CD8-positive, alpha-beta memory T cell (primary cell): ENCODE data around the gene TMEM238. TPM values are rescaled to one million over a fixed set of nuclear protein-coding genes. Genes with fewer than 3 reads are reported as not detected.

Source experiments
- CTCF ChIA-PET: fragments of 350-600 bp; sonication (Branson Sonifier 250); formaldehyde crosslinking; loops from one replicate; lab custom pipeline; 2021; ENCODE audit warnings: antibody characterized with exemption; lab: Charles Lee
- POLR2A ChIA-PET: fragments of 350-600 bp; sonication (Branson Sonifier 250); formaldehyde crosslinking; loops from one replicate; lab custom pipeline; 2021; ENCODE audit warnings: antibody characterized with exemption; lab: Charles Lee
- DNase-seq, 5 donors: peaks; one replicate each; pipeline versions ENCODE4 v3.0.0 to v3.0.0-alpha.2; 2020 to 2022; ENCODE audit warnings: mixed read lengths in 1 of 5
- H3K27ac ChIP-seq: one replicate; pipeline ENCODE4 v1.7.0; 2013; ENCODE audit warnings: low read depth, mild to moderate bottlenecking, low read length, moderate library complexity
- H3K27me3 ChIP-seq: 2 replicates; pipeline ENCODE4 v1.7.0; 2013; ENCODE audit warnings: low read length, mild to moderate bottlenecking; ENCODE audit not compliant: insufficient read depth, poor library complexity, severe bottlenecking
- H3K36me3 ChIP-seq: 2 replicates; pipeline ENCODE4 v1.7.0; 2013; ENCODE audit warnings: mild to moderate bottlenecking, low read length, moderate library complexity; ENCODE audit not compliant: insufficient read depth
- H3K4me1 ChIP-seq: 2 replicates; pipeline ENCODE4 v1.7.0; 2013; ENCODE audit warnings: mild to moderate bottlenecking, low read length, moderate library complexity; ENCODE audit not compliant: insufficient read depth
- H3K4me3 ChIP-seq: 2 replicates; pipeline ENCODE4 v1.7.0; 2013; ENCODE audit warnings: mild to moderate bottlenecking, low read length
- H3K9me3 ChIP-seq: 2 replicates; pipeline ENCODE4 v1.7.0; 2013; ENCODE audit warnings: mild to moderate bottlenecking, low read length
- H3K27ac Mint-ChIP-seq, 8 donors: one replicate each; pipeline ENCODE4 v1.8.0; 2020 to 2021; ENCODE audit warnings: mixed read lengths in 8 of 8, mild to moderate bottlenecking in 6 of 8, inconsistent platforms in 3 of 8, moderate library complexity in 3 of 8
- H3K27me3 Mint-ChIP-seq, 2 donors: one replicate each; pipeline ENCODE4 v1.8.0; 2020 to 2021; ENCODE audit warnings: mixed read lengths in 2 of 2, mild to moderate bottlenecking in 1 of 2, moderate library complexity in 1 of 2
- H3K36me3 Mint-ChIP-seq, 3 donors: one replicate each; pipeline ENCODE4 v1.8.0; 2020 to 2021; ENCODE audit warnings: mixed read lengths in 3 of 3, inconsistent platforms in 1 of 3, mild to moderate bottlenecking in 1 of 3
- H3K4me1 Mint-ChIP-seq, 3 donors: one replicate each; pipeline ENCODE4 v1.8.0; 2020 to 2021; ENCODE audit warnings: mixed read lengths in 3 of 3, inconsistent platforms in 1 of 3, mild to moderate bottlenecking in 1 of 3
- H3K4me3 Mint-ChIP-seq, 7 donors: one replicate each; pipeline ENCODE4 v1.8.0; 2020 to 2021; ENCODE audit warnings: mixed read lengths in 7 of 7, mild to moderate bottlenecking in 6 of 7, moderate library complexity in 4 of 7, inconsistent platforms in 2 of 7
- H3K9me3 Mint-ChIP-seq, 5 donors: one replicate each; pipeline ENCODE4 v1.8.0; 2020 to 2022; ENCODE audit warnings: mixed read lengths in 5 of 5, mild to moderate bottlenecking in 3 of 5, moderate library complexity in 2 of 5, inconsistent platforms in 1 of 5
- polyA plus RNA-seq: library from polyadenylated mRNA; unstranded; fragments of 300-500 nt; fragmentation: Illumina TruSeq; gene quantifications from one replicate; pipeline ENCODE4 v1.2.3, GENCODE V29; 2021
- total RNA-seq, 2 experiments: library from RNA; stranded (reverse); gene quantifications; one replicate each; pipeline ENCODE4 v1.2.3, GENCODE V29; 2021

The TMEM238 gene
- total and polyA plus RNA-seq, 3 experiments from 2014 or later, result 1.9 to 14.1 (median 13.3) TPM

GRCh38 chr19:55368106-55368505, 16.0 kb downstream of the TMEM238 start:
- Histone ChIP-seq H3K36me3 (no peaks in the 10 kb centered on the region), H3K27me3 (peaks cover 27% of the 10 kb centered on the region), H3K27ac (no peak overlapping the region), H3K4me1 (peaks cover 6% of the 10 kb centered on the region), H3K4me3 (no peak overlapping the region), H3K9me3 (no peaks in the 10 kb centered on the region)
- Mint-ChIP-seq H3K27me3 (peaks cover 23 to 48% of the 10 kb centered on the region in 2 donors), H3K36me3 (peaks cover 0 to 4% (median 0%) of the 10 kb centered on the region in 3 donors), H3K4me1 (peaks cover 4 to 7% (median 5%) of the 10 kb centered on the region in 3 donors), H3K4me3 (peak overlapping the region in 1 of 7 donors; percentile 5), H3K27ac (no peak overlapping the region), H3K9me3 (peaks cover 0 to 2% (median 0%) of the 10 kb centered on the region in 5 donors)
- POLR2A ChIA-PET, result no interaction called here
- CTCF ChIA-PET, result interaction anchor here (1.1 kb wide), 1 partner anchor 75 kb away, joined by 3 read pairs; no protein-coding TSS in a partner anchor
- no peak for DNase-seq

GRCh38 chr19:55366790-55367189, 17.3 kb downstream of the TMEM238 start:
- ChIA-PET POLR2A (interaction anchor here (0.6 kb wide), 1 partner anchor 47 kb away, joined by 7 read pairs; no protein-coding TSS in a partner anchor), CTCF (interaction anchor here (1.1 kb wide), 1 partner anchor 65 kb away, joined by 3 read pairs; no protein-coding TSS in a partner anchor)
- peaks cover 6% of the 10 kb centered on the region for H3K4me1 ChIP-seq
- Mint-ChIP-seq H3K27me3 (peaks cover 17 to 41% of the 10 kb centered on the region in 2 donors), H3K9me3 (peaks cover 0 to 2% (median 0%) of the 10 kb centered on the region in 5 donors), H3K36me3 (peaks cover 0 to 4% (median 0%) of the 10 kb centered on the region in 3 donors), H3K4me3 (no peak overlapping the region), H3K4me1 (peaks cover 4 to 7% (median 5%) of the 10 kb centered on the region in 3 donors), H3K27ac (no peak overlapping the region)
- H3K27ac ChIP-seq, result no peak overlapping the region
- H3K36me3 ChIP-seq, result no peaks in the 10 kb centered on the region
- H3K4me3 ChIP-seq, result no peak overlapping the region
- peaks cover 15% of the 10 kb centered on the region for H3K27me3 ChIP-seq
- DNase-seq, result no peak
- H3K9me3 ChIP-seq, result no peaks in the 10 kb centered on the region

- peaks cover 10 to 33% of the 10 kb centered on the region in 2 donors for H3K27me3 Mint-ChIP-seq
- POLR2A ChIA-PET, result no interaction called here
- CTCF ChIA-PET, result no interaction called here
- H3K9me3 Mint-ChIP-seq, result peaks cover 0 to under 1% (median 0%) of the 10 kb centered on the region in 5 donors
- H3K27ac Mint-ChIP-seq, result no peak overlapping the region
- Histone ChIP-seq H3K4me1 (peaks cover 6% of the 10 kb centered on the region), H3K4me3 (no peak overlapping the region), H3K36me3 (no peaks in the 10 kb centered on the region), H3K27ac (no peak overlapping the region), H3K9me3 (no peaks in the 10 kb centered on the region), H3K27me3 (peaks cover 11% of the 10 kb centered on the region)
- peaks cover 0 to 4% (median 0%) of the 10 kb centered on the region in 3 donors for H3K36me3 Mint-ChIP-seq
- no peak overlapping the region for H3K4me3 Mint-ChIP-seq
- peaks cover 4 to 7% (median 5%) of the 10 kb centered on the region in 3 donors for H3K4me1 Mint-ChIP-seq
- DNase-seq, result no peak
Measured at GRCh38 chr19:55365964-55366363, 18.1 kb downstream of the TMEM238 start.

DNA sequence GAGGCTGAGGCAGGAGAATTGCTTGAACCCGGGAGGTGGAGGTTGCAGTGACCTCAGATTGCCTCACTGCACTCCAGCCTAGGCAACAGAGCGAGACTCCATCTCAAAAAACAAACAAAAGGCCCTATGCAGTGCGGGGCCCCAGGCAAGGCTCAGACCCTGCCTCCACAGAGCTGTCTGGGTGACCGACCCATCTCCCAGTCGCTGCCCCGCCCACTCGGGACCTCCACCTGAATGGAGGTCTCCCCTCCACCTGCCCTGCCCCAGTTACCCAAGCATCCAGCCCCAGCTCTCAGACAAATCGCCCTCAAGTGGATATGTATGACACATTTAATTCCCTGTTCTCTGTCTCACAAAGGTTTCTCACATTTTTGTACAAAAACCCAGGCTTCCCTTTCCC, 18.8 kb downstream of the TMEM238 start:
- Mint-ChIP-seq H3K9me3 (no peaks in the 10 kb centered on the region), H3K4me3 (no peak overlapping the region), H3K27ac (no peak overlapping the region), H3K36me3 (peaks cover 0 to 2% (median 0%) of the 10 kb centered on the region in 3 donors), H3K27me3 (peaks cover 6 to 27% of the 10 kb centered on the region in 2 donors), H3K4me1 (peaks cover 2 to 5% (median 4%) of the 10 kb centered on the region in 3 donors)
- H3K9me3 ChIP-seq, result no peaks in the 10 kb centered on the region
- H3K4me1 ChIP-seq, result peaks cover 6% of the 10 kb centered on the region
- peaks cover 5% of the 10 kb centered on the region for H3K27me3 ChIP-seq
- POLR2A ChIA-PET, result no interaction called here
- no peak overlapping the region for H3K4me3 ChIP-seq
- CTCF ChIA-PET, result no interaction called here
- no peak for DNase-seq
- H3K36me3 ChIP-seq, result no peaks in the 10 kb centered on the region
- H3K27ac ChIP-seq, result no peak overlapping the region

- Mint-ChIP-seq H3K27ac (peak within 1 kb of the TSS in 1 of 8 donors; percentile 5), H3K4me3 (no peak within 1 kb of the TSS), H3K4me1 (no peaks in the 10 kb centered on the region), H3K36me3 (peaks cover 0 to 2% (median 0%) of the 10 kb centered on the region in 3 donors), H3K27me3 (peaks cover 2 to 17% of the 10 kb centered on the region in 2 donors), H3K9me3 (no peaks in the 10 kb centered on the region)
- H3K27ac ChIP-seq, result no peak within 1 kb of the TSS
- H3K27me3 ChIP-seq, result no peaks in the 10 kb centered on the region
- no peaks in the 10 kb centered on the region for H3K4me1 ChIP-seq
- DNase-seq, result no peak
- H3K36me3 ChIP-seq, result no peaks in the 10 kb centered on the region
- CTCF ChIA-PET, result no interaction called here
- H3K9me3 ChIP-seq, result no peaks in the 10 kb centered on the region
- POLR2A ChIA-PET, result no interaction called here
- no peak within 1 kb of the TSS for H3K4me3 ChIP-seq
Measured at GRCh38 chr19:55362990-55363716, 20.9 kb downstream of the TMEM238 start, which contains the start of gene GARIN5B. Gene GARIN5B, minus strand, starts transcription at chr19:55363260. Its CDS starts 194 bp downstream, at chr19:55363066.

DNA sequence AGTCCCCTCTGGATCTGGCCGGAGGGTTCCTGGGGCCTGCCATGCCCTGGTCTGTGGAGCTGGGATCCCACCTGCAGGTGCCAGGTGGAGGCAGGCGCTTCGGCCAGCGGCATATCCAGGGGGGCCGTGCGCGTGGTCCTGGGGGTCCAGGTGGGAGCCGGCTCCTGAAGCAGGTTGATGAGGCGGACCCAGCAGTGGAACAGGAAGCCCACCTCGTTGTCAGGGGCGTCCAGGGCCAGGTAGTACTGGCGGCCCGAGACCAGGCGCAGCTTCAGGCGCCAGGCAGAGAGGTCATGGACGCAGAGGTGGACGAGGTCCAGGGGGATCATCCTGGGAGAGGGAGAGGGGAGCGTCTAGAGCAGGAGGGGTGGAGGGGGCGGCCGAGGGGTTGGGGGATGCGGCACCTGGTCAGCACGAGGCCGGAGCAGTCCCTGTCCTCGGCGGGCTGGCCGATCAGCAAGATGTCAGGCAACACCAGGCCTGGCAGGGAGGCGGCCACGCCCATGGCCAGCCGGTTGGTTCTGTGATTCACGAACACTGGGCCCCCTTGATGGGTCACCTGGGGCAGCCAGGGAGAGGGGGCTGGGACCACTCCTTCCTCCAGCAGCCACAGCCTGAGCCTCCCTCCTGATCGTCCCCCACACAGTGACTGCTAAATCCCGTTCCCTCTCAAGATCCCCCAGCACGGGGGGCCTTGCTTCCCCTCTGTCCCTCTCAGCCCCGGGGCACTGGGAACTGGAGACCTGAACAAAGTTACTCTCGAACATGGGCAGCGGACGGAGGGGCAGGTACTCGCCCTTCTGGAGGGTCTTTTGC, 21.7 kb downstream of the TMEM238 start:
- Mint-ChIP-seq H3K36me3 (no peaks in the 10 kb centered on the region), H3K4me3 (no peak overlapping the region), H3K27me3 (peaks cover 0 to 14% of the 10 kb centered on the region in 2 donors), H3K27ac (no peak overlapping the region), H3K9me3 (no peaks in the 10 kb centered on the region), H3K4me1 (no peaks in the 10 kb centered on the region)
- Histone ChIP-seq H3K9me3 (no peaks in the 10 kb centered on the region), H3K36me3 (no peaks in the 10 kb centered on the region), H3K27me3 (no peaks in the 10 kb centered on the region), H3K4me3 (no peak overlapping the region), H3K4me1 (no peaks in the 10 kb centered on the region), H3K27ac (no peak overlapping the region)
- CTCF ChIA-PET, result no interaction called here
- no peak for DNase-seq
- POLR2A ChIA-PET, result no interaction called here

GRCh38 chr19:55360902-55361301, 23.2 kb downstream of the TMEM238 start:
- ChIA-PET CTCF (no interaction called here), POLR2A (no interaction called here)
- DNase-seq, result no peak
- Mint-ChIP-seq H3K4me3 (no peak overlapping the region), H3K27me3 (peaks cover 0 to 12% of the 10 kb centered on the region in 2 donors), H3K4me1 (no peaks in the 10 kb centered on the region), H3K27ac (no peak overlapping the region), H3K36me3 (no peaks in the 10 kb centered on the region), H3K9me3 (no peaks in the 10 kb centered on the region)
- Histone ChIP-seq H3K4me3 (no peak overlapping the region), H3K9me3 (no peaks in the 10 kb centered on the region), H3K36me3 (no peaks in the 10 kb centered on the region), H3K27ac (no peak overlapping the region), H3K4me1 (no peaks in the 10 kb centered on the region), H3K27me3 (no peaks in the 10 kb centered on the region)
